GM21447 (cell line): ENCODE data around the gene OTUD5.

Experiments used
- ATAC-seq: cut with Tn5 transposase; IDR thresholded peaks from one replicate; pipeline ENCODE4 v1.9.1; 2021; ENCODE audit not compliant: unreplicated experiment

OTUD5 gene

DNA sequence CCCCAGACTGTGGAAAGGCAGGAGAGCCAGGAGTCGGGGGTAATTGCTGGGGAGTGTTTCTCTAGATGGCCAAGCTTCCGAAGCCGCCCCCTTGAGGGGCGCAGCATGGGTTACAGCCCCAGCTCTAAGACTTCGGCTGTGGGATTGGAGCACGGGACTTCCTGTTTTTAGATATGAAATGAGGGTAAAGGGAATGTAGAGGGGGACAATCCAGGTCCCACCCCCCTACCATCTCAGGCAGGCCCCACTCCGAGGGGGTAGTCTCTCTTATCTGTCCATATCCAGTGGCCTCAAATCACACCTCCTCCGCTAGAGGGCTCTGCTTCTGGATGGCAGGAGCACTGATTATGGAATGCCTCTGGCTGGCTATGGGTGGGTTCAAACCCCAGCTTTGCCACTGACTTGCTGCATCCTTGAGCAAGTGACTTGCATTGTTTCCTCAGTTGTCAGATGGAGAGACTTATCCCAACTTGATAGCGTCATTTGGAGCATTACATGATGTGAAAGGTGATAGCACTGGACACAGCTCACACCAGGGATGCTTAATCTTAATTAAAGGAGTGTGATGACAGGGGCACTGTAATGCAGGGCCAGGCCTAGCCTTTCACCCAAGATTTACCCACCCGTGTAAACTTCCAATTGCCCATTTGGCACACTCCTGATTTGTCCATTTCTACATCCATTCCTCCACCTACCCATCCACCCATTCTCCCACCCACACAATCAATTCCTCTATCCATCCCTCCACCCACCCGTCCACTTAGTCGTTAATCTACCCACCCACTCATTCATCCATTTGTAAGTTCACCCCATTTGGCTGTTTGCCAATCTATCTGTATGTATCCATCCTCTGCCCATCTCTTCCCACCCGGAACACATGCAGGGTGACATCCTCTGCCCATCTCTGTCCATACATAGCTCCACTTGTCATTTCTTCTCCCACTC lies 15.1 kb upstream of the OTUD5 start:
- ATAC-seq = no peak

DNA sequence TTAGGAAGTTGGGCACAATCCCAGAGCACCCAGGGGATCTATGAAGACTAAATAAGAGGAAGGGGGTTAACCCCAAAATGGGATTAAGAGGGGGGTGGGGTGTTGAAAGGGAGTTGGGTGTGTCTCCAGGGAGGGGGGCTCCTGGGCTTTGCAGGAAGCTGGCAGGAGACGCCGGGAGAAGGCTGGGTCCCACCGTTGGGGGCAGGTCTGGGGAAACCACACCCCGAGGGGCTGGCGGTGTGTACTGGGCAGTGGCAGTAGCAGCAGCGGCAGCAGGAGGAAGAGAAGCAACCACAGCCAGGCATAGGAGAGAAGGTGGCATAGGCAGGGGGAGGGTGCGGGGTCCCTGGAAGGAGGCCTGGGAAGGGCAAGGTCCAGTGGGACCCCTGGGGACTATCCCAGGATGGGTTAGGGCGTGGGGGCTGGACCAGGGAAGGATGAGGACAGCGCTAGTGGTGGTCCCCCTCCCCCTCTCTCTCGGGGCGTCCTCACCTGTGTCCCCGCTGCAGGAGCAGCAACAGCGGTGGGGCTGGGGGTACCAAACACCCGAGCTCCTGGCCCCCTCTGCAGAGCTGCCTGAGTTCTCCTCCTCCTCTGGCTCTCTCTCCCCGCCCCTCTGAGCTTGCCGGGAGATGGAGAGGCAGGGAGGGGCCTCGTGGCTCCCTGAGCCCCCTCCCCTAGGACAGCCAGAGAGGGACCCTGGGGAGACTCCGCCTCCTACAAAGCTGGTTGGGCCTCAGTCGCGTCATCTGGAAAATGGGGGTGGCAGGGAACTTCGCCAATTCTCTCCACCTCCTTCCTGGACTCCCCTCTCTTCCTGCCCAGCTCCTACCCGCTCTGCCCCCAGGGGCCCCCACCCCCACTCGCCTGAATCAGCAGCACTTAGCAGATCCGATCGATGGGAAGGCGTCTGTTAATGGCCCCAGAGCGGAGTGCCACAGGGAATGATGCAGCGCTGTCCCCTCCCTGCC lies 14.1 kb upstream of the OTUD5 start, which contains the start of gene KCND1:
Gene KCND1 (minus strand): TSS at position 596 of the 971 bp plus-strand sequence. CDS start 1,573 bp downstream, outside the sequence.
- ATAC-seq = no peak

- no peak for ATAC-seq
Measured at GRCh38 chrX:48969471-48969870, 12.1 kb upstream of the OTUD5 start.

GRCh38 chrX:48968377-48968776 lies 11.0 kb upstream of the OTUD5 start:
- ATAC-seq = no peak

- ATAC-seq = no peak
Measured at GRCh38 chrX:48966796-48967579, 9.6 kb upstream of the OTUD5 start.

DNA sequence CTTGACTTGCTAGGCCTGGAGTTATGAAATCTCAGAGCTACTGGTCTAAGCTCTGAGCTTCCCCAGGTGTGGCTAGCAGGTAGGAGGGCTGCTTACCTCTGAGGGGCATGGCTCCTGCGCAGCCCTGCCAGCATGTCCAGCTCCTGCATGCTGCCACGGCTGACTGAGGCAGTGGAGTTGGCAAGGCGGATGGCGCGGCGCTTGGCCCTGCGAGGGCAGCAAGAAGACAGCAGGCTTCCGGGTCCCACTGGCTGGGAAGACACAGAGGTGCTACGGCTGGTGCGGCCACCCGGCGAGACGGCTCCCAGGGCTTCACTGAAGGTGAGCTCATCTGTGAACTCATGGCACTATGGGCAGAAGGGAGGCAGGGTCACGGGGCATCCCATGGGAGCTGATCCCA lies 8.6 kb upstream of the OTUD5 start:
- no peak for ATAC-seq

- ATAC-seq = no peak
Measured at GRCh38 chrX:48961585-48962091, 4.2 kb upstream of the OTUD5 start.

DNA sequence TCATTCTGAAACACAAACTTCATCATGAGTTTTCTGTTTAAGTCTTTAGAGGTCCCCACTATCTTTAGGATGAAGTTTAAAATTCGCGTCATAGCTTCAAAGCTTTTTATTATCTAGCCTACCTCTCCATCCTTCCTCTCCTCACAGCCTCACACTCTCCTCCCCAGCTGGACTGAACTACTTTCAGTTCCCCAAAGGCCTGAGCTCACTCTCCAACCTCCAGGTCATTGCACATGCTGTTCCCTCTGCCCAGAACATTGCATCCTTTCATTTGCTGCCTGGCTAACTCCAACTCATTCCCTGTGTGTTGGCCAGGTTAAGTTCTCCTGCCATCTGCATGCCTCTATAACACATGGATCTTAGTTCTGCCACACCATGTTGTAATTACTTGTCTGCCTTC lies 2.9 kb upstream of the OTUD5 start:
- ATAC-seq = no peak

DNA sequence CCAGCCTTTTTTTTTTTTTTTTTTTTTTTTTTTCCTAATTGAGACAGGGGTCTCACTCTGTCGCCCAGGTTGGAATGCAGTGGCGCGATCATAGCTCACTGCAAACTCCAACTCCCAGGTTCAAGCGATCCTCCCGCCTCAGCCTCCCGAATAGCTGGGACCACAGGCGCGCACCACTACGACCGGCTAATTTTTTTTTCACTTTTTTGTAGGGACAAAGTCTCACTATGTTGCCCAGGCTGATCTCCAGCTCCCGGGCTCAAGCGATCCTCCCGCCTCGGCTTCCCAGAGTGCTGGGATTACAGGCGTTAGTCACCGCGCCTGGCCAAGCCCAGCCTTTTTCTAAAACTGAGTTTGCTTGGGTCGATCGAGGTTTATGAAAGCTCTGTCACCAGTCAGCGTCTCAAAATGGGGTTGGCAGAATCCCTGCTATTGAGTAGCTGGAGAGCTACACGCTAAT lies 1.3 kb upstream of the OTUD5 start:
- ATAC-seq = no peak

GRCh38 chrX:48957827-48958634 lies 624 bp upstream of the OTUD5 start:
- peak; percentile 75 for ATAC-seq

GRCh38 chrX:48956728-48957414 lies 536 bp downstream of the OTUD5 start:
- ATAC-seq = no peak

DNA sequence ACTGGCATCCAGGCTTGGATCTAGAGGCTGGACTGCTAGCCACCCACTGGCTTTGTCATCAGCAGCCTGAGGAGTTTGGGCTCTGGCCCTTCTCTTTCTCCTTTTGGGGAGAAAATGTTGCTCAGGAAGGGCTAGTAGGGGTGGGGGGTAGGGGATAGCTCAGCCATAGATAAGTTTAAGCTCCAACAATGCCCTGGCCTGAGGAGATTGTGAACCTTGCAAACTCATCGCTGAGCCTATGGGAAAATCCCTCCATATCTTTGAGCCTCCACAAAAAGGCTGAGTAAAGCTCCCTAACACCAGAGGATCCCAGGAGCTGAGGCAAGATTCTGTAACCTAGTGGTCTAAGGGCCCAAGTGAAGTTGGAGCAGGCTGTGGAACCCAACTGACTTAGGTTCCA lies 8.8 kb downstream of the OTUD5 start:
- ATAC-seq = no peak

DNA sequence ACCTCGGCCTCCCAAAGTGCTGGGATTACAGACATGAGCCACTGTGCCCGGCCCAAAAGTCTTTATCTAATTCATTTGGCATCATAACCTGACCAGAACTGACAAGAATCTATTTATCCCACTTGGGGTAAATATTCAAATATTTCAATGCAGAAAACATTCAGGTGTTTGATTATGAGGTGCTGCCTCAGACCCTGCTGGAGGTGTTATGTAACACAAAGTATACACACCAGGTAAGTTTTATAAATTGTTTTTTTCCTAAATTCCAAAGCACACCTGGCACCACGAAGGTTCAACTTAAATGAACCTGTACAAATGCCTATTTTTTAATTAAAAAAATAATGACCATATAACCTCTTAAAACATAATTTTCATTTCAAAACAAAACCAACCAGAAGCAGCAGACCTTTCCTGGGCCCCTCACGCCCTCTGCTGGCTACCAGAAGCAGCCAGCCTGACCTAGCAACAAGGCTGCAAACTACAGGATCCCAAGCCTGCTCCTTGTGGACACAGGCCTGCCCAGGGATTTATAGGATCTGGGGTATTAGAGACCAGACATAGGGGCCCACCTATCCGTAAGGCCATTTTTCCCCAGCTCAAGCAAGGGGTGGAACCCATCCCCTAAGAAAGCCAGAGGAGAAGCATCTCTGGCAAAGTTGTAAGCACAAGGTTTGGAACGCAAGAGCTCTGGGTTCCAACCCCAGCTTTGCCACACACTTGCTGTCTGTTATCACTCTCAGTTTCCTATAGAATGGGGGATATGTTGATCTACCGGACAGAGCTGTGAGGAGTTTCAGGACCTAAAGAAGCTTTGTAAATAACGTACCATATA lies 11.7 kb downstream of the OTUD5 start:
- ATAC-seq = no peak

DNA sequence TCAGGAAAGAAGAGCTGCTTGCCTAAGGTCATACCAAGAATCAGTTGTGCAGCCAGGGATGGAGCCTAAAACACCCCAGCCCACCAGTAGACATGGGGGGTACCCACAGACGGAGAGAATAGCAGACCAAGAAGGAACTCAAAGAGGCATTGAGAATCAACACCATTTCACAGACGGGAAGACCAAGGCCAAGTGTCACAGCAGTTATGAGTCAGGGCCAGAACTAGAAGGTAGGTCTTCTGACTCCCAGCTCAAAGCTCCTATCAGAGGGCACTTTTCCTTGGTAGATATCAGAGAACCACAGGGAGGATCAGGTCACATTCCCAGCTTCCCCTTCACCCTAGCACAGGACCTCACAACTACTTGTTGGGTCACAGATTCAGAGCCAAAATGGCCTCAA lies 14.5 kb downstream of the OTUD5 start:
- no peak for ATAC-seq

- ATAC-seq = no peak
Measured at GRCh38 chrX:48940404-48940955, 16.9 kb downstream of the OTUD5 start.

DNA sequence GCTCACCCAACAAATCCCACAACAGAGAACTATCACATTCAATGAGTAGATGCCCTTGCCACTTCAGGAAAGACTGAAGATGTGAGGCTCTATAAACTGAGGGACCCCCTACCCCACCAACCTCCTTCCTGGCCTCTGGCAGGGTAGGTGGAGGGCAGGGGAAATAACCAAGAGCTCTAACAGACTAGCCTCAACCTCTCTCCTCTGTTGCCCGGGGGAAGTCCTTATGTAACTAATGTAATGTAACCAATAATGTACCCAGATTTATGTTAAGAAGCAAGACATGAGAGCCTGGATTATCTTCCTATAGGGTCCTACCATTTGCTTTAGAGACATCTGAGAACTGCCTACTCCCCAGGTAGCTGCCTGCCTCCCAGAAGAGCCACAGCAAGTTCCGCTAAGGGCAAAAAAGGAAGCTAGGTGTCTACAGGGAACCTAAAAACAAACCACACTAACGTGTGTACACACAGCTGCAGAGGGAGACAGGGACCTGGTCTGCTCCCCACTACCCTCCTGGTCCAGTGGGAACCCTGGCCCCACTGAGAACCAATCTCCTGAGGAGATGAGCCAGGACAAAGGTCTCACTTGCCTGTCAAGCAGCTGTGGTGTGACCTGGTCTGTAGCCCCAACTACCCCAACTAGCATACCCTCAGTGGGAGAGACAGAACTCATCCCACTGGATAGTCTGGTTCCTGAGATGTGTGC lies 17.7 kb downstream of the OTUD5 start:
- no peak for ATAC-seq

DNA sequence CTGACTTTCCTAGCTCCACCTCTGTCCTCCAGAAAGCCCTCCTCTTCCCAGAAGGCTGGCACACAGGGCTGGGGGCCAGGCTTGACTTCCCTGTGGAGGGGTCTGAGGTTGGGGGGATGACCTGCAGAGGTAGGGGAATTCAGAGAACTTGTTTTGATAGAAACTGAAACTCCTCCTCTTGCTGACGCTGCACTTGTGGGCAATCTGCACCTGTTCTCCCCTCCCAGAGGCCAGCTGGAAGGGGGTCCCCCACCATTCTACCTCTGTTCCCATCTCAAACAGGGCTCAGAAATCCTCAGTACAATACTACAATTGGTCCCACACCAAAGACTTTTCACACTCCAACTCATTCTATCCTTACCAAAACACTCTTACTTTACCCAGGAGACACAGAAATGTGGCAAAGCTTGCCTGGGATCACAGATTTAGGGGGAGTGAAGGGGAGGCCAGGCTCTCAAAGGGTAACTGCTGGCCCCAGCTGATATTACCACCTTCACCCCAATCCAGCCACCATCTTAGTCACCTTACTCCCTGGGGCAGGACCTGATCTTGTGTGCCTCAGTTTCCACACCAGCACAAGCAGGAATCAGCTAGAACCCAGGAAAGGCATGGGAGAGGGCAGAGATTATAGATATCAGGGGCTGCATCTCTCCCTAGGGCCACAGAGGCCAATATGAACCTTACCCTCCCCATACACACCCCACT lies 18.5 kb downstream of the OTUD5 start:
- ATAC-seq = peak; percentile 43
